ENCODE results near the gene SIL1.

GRCh38 chr5:139068060-139068459 is 130.1 kb downstream of the SIL1 start:
- TF ChIP-seq ZFP41 (CRISPR knock-in tag; IDR thresholded peaks at IDR 0.05; ENCODE audit: borderline replicate concordance) = no peak
- no peak for TF ChIP-seq SP2 (CRISPR knock-in tag; IDR thresholded peaks at IDR 0.05)
- TF ChIP-seq POLR2AphosphoS5 (IDR thresholded peaks at IDR 0.05; ENCODE audit: low read depth, low read length) = no peak
